Measurements from ENCODE around the gene SMARCA2. TPM values are rescaled to one million over a fixed set of nuclear protein-coding genes. Genes with fewer than 3 reads are reported as not detected.

Gene SMARCA2
- total and polyA plus RNA-seq, 4 donors: 18.8 to 67.0 (median 41.1) TPM

GRCh38 chr9:2043881-2044462 is 28.8 kb downstream of the SMARCA2 start:
- Histone ChIP-seq H3K4me1 (ENCODE audit: control insufficient read depth in 4 of 4, insufficient read depth in 4 of 4, low read length in 3 of 4) (no peaks in the 10 kb centered on the region), H3K27ac (ENCODE audit: low read depth in 1 of 2, low read length in 2 of 2) (no peak overlapping the region), H3K9me3 (ENCODE audit: control insufficient read depth in 4 of 4, low read length in 3 of 4) (no peaks in the 10 kb centered on the region), H3K4me3 (ENCODE audit: low read depth in 1 of 3, low read length in 3 of 3) (no peak overlapping the region), H3K9ac (ENCODE audit: low read depth in 1 of 2, low read length in 2 of 2) (no peak overlapping the region), H3K36me3 (ENCODE audit: control insufficient read depth in 4 of 4, insufficient read depth in 3 of 4, low read depth in 1 of 4, low read length in 3 of 4) (peaks cover 6 to 46% (median 30%) of the 10 kb centered on the region in 4 donors), H3K27me3 (ENCODE audit: control insufficient read depth in 4 of 4, insufficient read depth in 4 of 4, low read length in 3 of 4) (no peaks in the 10 kb centered on the region)
- WGBS: 86% methylated on average over 12 of the region's 12 CpGs
- no peak for TF ChIP-seq RAD21 (IDR thresholded peaks at IDR 0.05)
- TF ChIP-seq RXRA (IDR thresholded peaks at IDR 0.05): no peak
- no peak for TF ChIP-seq HNF4A (conservative IDR thresholded peaks at IDR 0.05)
- no peak for TF ChIP-seq REST (IDR thresholded peaks at IDR 0.05)
- TF ChIP-seq GABPA (IDR thresholded peaks at IDR 0.05 in 1 of 2, conservative IDR thresholded peaks at IDR 0.05 in 1 of 2): no peak
- TF ChIP-seq MAX (IDR thresholded peaks at IDR 0.05): no peak
- no peak for TF ChIP-seq NR2F2 (IDR thresholded peaks at IDR 0.05)
- TF ChIP-seq TAF1 (conservative IDR thresholded peaks at IDR 0.05): no peak
- no peak for TF ChIP-seq JUND (IDR thresholded peaks at IDR 0.05)
- TF ChIP-seq FOXA2 (IDR thresholded peaks at IDR 0.05): no peak
- TF ChIP-seq ATF3 (IDR thresholded peaks at IDR 0.05): no peak
- TF ChIP-seq CTCF (IDR thresholded peaks at IDR 0.05; ENCODE audit: low read depth, low read length, missing input control): no peak
- no peak for TF ChIP-seq HNF4G (IDR thresholded peaks at IDR 0.05)
- no peak for DNase-seq (ENCODE audit: low spot score)

- 89% methylated on average over 54 of the region's 54 CpGs for WGBS
- no peak overlapping the region for H3K9ac ChIP-seq (ENCODE audit: low read depth in 1 of 2, low read length in 2 of 2)
- DNase-seq (ENCODE audit: low spot score): no peak
- H3K27ac ChIP-seq (ENCODE audit: low read depth in 1 of 2, low read length in 2 of 2): no peak overlapping the region
- peaks cover 1 to 28% (median 12%) of the 10 kb centered on the region in 4 donors for H3K36me3 ChIP-seq (ENCODE audit: control insufficient read depth in 4 of 4, insufficient read depth in 3 of 4, low read depth in 1 of 4, low read length in 3 of 4)
- H3K27me3 ChIP-seq (ENCODE audit: control insufficient read depth in 4 of 4, insufficient read depth in 4 of 4, low read length in 3 of 4): no peaks in the 10 kb centered on the region
- H3K4me1 ChIP-seq (ENCODE audit: control insufficient read depth in 4 of 4, insufficient read depth in 4 of 4, low read length in 3 of 4): no peaks in the 10 kb centered on the region
- no peak overlapping the region for H3K4me3 ChIP-seq (ENCODE audit: low read depth in 1 of 3, low read length in 3 of 3)
- no peaks in the 10 kb centered on the region for H3K9me3 ChIP-seq (ENCODE audit: control insufficient read depth in 4 of 4, low read length in 3 of 4)
- no peak for TF ChIP-seq CTCF (IDR thresholded peaks at IDR 0.05; ENCODE audit: low read depth, low read length, missing input control)
- TF ChIP-seq HNF4G (IDR thresholded peaks at IDR 0.05): no peak
- TF ChIP-seq MAX (IDR thresholded peaks at IDR 0.05): no peak
Observed at GRCh38 chr9:2047144-2047671, 32.1 kb downstream of the SMARCA2 start.

All from liver (tissue), 9 donors.